ENCODE results near the gene FBXL5. TPM values are rescaled to one million over a fixed set of nuclear protein-coding genes. Genes with fewer than 3 reads are reported as not detected.

Gene FBXL5
- total RNA-seq, 3 donors from 2014 or later: 20.5 to 22.7 (median 22.6) TPM

GRCh38 chr4:15683143-15683495 is 28.0 kb upstream of the FBXL5 start:
- DNase-seq (no peak), ATAC-seq (no peak)
- no peaks in the 10 kb centered on the region for H3K9me3 Mint-ChIP-seq
- no peaks in the 10 kb centered on the region for H3K27me3 Mint-ChIP-seq (ENCODE audit: low read depth)
- H3K4me1 Mint-ChIP-seq (ENCODE audit: low read depth): peaks cover 27% of the 10 kb centered on the region
- H3K36me3 Mint-ChIP-seq (ENCODE audit: insufficient read depth): peaks cover 14% of the 10 kb centered on the region
- peak overlapping the region; percentile 31 for H3K4me3 Mint-ChIP-seq

DNA sequence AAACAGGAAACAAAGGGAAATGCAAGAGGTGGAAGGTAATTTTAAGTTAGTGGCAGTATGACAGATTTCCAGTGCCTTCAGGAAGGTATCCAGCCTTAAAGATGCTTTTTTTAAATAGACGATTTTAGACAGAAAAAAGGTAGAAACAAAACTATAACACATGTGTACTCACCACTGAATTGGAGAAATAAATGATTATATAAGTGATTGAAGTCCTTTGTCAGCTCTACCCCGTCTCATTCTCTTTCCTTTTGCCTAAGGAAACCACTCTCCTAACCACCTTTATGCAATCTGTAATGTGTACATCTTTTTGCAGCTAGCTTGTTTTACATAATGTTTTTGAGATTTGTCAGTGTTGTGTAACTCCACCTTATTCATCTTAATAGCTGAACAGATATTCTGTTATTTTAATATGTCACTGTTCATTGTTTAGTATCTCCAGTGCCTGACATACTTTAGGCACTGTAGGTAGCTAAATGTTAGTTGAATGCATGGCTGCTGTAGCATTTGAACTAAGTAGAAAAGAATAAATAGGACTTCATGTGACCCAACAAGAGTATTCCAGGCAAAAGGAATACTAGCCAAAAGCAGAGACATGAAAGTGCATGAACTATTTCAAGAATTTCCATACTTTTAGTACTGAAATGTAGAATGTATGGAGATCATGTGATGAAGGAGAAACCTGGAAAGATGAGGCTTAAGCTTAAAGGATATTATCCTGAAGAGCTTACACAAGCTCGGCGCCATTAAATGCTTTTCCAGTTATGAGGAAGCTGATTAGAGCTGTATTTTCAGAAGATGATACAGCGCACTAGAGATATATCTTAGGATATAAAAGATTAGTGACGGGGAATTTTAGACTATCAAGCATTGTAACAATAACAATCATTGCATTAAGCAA is 27.3 kb upstream of the FBXL5 start:
- no peak for ATAC-seq
- no peaks in the 10 kb centered on the region for H3K27me3 Mint-ChIP-seq (ENCODE audit: low read depth)

GRCh38 chr4:15681372-15682241 is 26.4 kb upstream of the FBXL5 start, which contains the start of gene FAM200B:
TSS of gene FAM200B (plus strand) at chr4:15681827. CDS start at chr4:15686978, 5,151 bp downstream.
- Mint-ChIP-seq H3K9me3 (no peaks in the 10 kb centered on the region), H3K27me3 (ENCODE audit: low read depth) (no peaks in the 10 kb centered on the region), H3K4me1 (ENCODE audit: low read depth) (peaks cover 27% of the 10 kb centered on the region), H3K4me3 (peak within 1 kb of the TSS; percentile 95), H3K36me3 (ENCODE audit: insufficient read depth) (peaks cover 10% of the 10 kb centered on the region)
- peak; percentile 99 to 100 for ATAC-seq
- peak; percentile 98 for DNase-seq

More for the DNA sequence above, 27.3 kb upstream of the FBXL5 start:
- Mint-ChIP-seq H3K4me1 (ENCODE audit: low read depth) (peaks cover 27% of the 10 kb centered on the region), H3K9me3 (no peaks in the 10 kb centered on the region), H3K36me3 (ENCODE audit: insufficient read depth) (peaks cover 12% of the 10 kb centered on the region), H3K4me3 (peak overlapping the region; percentile 95)
- DNase-seq: no peak

GRCh38 chr4:15681067-15681371 is 25.9 kb upstream of the FBXL5 start:
- Mint-ChIP-seq H3K9me3 (no peaks in the 10 kb centered on the region), H3K4me3 (peak overlapping the region; percentile 95), H3K36me3 (ENCODE audit: insufficient read depth) (peaks cover 5% of the 10 kb centered on the region), H3K4me1 (ENCODE audit: low read depth) (peaks cover 27% of the 10 kb centered on the region), H3K27me3 (ENCODE audit: low read depth) (no peaks in the 10 kb centered on the region)
- ATAC-seq: peak in 1 of 2 donors; percentile 69
- no peak for DNase-seq

DNA sequence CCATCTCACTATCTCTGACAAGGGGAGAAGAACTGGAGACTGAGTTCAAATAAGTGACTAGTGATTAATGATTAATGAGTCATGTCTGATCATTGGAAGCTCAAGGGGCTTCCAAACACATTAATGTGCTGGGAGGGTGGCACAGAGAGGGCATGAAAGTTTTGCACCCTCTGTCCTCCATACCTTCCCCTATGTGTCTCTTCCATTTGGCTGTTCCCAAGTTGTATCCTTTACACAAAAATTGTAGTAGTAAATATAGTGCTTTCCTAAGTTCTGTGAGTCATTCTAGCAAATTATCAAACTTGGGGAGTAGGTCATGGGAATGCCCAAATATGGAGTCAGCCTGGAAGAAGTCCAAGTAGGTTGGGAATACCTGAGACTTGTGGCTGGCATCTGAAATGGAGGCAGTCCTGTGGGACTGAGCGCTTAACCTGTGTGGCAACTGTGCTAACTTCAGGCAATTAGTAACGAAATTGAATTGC is 22.4 kb upstream of the FBXL5 start:
- no peak for ATAC-seq
- Mint-ChIP-seq H3K36me3 (ENCODE audit: insufficient read depth) (no peaks in the 10 kb centered on the region), H3K9me3 (no peaks in the 10 kb centered on the region), H3K4me1 (ENCODE audit: low read depth) (peaks cover 9% of the 10 kb centered on the region), H3K27me3 (ENCODE audit: low read depth) (no peaks in the 10 kb centered on the region), H3K4me3 (no peak overlapping the region)
- DNase-seq: no peak

DNA sequence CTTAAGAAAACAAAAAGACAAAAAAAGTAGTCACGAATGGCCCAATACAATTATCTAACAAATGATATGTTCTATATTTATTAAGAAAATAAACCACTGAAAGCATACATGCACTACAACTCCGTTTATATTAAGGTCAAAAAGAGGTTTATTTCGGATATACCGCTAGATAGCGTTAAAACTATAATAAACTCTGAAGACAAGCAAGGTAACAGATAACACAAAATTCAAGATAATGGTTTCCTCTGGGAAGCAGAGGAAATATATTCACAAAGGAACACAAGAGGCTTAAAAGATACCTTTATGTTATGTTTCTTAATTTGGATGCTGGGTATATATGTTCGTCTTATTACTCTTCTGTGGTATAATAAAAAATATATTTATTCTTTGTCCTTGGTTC is 21.7 kb upstream of the FBXL5 start:
- no peak for DNase-seq
- H3K4me3 Mint-ChIP-seq: no peak overlapping the region
- no peak for ATAC-seq
- no peaks in the 10 kb centered on the region for H3K9me3 Mint-ChIP-seq
- peaks cover 3% of the 10 kb centered on the region for H3K4me1 Mint-ChIP-seq (ENCODE audit: low read depth)
- no peaks in the 10 kb centered on the region for H3K27me3 Mint-ChIP-seq (ENCODE audit: low read depth)
- no peaks in the 10 kb centered on the region for H3K36me3 Mint-ChIP-seq (ENCODE audit: insufficient read depth)

GRCh38 chr4:15676039-15676438 is 20.9 kb upstream of the FBXL5 start:
- Mint-ChIP-seq H3K4me3 (no peak overlapping the region), H3K4me1 (ENCODE audit: low read depth) (no peaks in the 10 kb centered on the region)

GRCh38 chr4:15675356-15675755 is 20.2 kb upstream of the FBXL5 start:
- Mint-ChIP-seq H3K36me3 (ENCODE audit: insufficient read depth) (no peaks in the 10 kb centered on the region), H3K4me1 (ENCODE audit: low read depth) (no peaks in the 10 kb centered on the region), H3K4me3 (no peak overlapping the region), H3K9me3 (no peaks in the 10 kb centered on the region), H3K27me3 (ENCODE audit: low read depth) (no peaks in the 10 kb centered on the region)
- ATAC-seq: no peak
- no peak for DNase-seq

More at GRCh38 chr4:15676039-15676438, 20.9 kb upstream of the FBXL5 start:
- ATAC-seq (no peak), DNase-seq (no peak)
- Mint-ChIP-seq H3K9me3 (no peaks in the 10 kb centered on the region), H3K36me3 (ENCODE audit: insufficient read depth) (no peaks in the 10 kb centered on the region), H3K27me3 (ENCODE audit: low read depth) (no peaks in the 10 kb centered on the region)

- no peak for DNase-seq
Measured at GRCh38 chr4:15674926-15675325, 19.8 kb upstream of the FBXL5 start.

DNA sequence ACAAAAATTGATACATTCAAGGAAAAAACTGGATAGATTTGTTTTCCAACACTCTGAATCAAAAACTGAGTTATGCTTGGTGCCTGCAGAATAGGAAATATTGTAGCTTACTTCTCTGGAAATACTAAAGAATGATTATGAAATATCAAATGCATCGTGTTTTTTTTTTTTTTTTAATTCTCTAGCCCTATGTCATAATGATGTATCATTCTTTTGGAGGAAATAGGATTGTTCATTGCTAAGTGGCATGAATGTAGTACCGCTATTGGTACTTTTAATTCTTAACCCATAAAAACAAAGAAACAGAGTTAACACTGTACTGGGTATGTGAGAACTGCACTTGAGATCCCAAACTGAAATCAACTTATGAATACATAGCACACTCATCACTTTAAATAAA is 18.9 kb upstream of the FBXL5 start:
- DNase-seq: no peak
- Mint-ChIP-seq H3K36me3 (ENCODE audit: insufficient read depth) (no peaks in the 10 kb centered on the region), H3K4me3 (no peak overlapping the region), H3K27me3 (ENCODE audit: low read depth) (no peaks in the 10 kb centered on the region), H3K4me1 (ENCODE audit: low read depth) (no peaks in the 10 kb centered on the region), H3K9me3 (no peaks in the 10 kb centered on the region)
- ATAC-seq: no peak

More at GRCh38 chr4:15674926-15675325, 19.8 kb upstream of the FBXL5 start:
- no peaks in the 10 kb centered on the region for H3K9me3 Mint-ChIP-seq
- no peaks in the 10 kb centered on the region for H3K27me3 Mint-ChIP-seq (ENCODE audit: low read depth)
- no peaks in the 10 kb centered on the region for H3K36me3 Mint-ChIP-seq (ENCODE audit: insufficient read depth)
- no peak overlapping the region for H3K4me3 Mint-ChIP-seq
- no peak for ATAC-seq
- H3K4me1 Mint-ChIP-seq (ENCODE audit: low read depth): no peaks in the 10 kb centered on the region

GRCh38 chr4:15673337-15673736 is 18.2 kb upstream of the FBXL5 start:
- no peak overlapping the region for H3K4me3 Mint-ChIP-seq
- no peaks in the 10 kb centered on the region for H3K9me3 Mint-ChIP-seq
- DNase-seq (no peak), ATAC-seq (no peak)
- H3K27me3 Mint-ChIP-seq (ENCODE audit: low read depth): no peaks in the 10 kb centered on the region
- no peaks in the 10 kb centered on the region for H3K4me1 Mint-ChIP-seq (ENCODE audit: low read depth)
- no peaks in the 10 kb centered on the region for H3K36me3 Mint-ChIP-seq (ENCODE audit: insufficient read depth)

DNA sequence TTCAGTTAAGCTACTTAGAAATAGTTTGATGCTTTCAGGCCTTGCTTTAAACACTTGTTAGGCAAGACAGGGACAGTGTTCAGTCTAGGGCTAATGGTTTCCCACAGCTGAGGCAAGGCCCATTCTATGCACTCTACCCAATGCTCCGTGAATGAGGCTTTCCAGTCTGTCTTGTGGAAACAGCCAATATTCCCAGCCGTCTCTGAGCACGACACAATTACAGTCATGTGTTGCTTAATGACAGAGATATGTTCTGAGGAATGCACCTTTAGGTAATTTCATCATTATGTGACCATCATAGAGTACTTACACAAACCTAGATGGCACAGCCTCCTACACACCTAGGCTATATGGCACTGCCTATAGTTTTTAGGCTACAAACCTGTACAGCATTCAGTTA is 16.9 kb upstream of the FBXL5 start:
- Mint-ChIP-seq H3K4me1 (ENCODE audit: low read depth) (no peaks in the 10 kb centered on the region), H3K4me3 (no peak overlapping the region), H3K36me3 (ENCODE audit: insufficient read depth) (no peaks in the 10 kb centered on the region), H3K9me3 (no peaks in the 10 kb centered on the region), H3K27me3 (ENCODE audit: low read depth) (no peaks in the 10 kb centered on the region)
- no peak for ATAC-seq
- DNase-seq: no peak

DNA sequence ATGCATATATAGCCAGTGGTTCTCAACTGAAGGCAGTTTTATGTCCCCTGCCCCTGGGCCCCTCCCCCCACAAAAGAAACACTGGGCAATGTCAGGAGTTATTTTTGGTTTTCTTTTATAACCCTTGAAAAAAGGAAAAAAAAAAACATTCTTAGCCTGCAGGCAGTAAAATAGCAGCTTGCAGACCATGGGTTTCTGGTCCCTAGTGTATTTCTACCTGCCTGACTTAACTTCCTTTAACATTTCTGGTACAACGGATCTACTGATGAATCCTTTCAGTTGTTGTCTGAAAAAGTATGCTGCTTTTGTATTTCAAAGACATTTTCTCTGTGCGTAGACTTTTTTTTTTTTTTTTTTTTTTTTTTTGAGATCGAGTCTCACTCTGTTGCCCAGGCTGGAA is 15.4 kb upstream of the FBXL5 start:
- Mint-ChIP-seq H3K27me3 (ENCODE audit: low read depth) (no peaks in the 10 kb centered on the region), H3K9me3 (no peaks in the 10 kb centered on the region), H3K36me3 (ENCODE audit: insufficient read depth) (no peaks in the 10 kb centered on the region), H3K4me3 (no peak overlapping the region), H3K4me1 (ENCODE audit: low read depth) (no peaks in the 10 kb centered on the region)
- DNase-seq (no peak), ATAC-seq (no peak)

DNA sequence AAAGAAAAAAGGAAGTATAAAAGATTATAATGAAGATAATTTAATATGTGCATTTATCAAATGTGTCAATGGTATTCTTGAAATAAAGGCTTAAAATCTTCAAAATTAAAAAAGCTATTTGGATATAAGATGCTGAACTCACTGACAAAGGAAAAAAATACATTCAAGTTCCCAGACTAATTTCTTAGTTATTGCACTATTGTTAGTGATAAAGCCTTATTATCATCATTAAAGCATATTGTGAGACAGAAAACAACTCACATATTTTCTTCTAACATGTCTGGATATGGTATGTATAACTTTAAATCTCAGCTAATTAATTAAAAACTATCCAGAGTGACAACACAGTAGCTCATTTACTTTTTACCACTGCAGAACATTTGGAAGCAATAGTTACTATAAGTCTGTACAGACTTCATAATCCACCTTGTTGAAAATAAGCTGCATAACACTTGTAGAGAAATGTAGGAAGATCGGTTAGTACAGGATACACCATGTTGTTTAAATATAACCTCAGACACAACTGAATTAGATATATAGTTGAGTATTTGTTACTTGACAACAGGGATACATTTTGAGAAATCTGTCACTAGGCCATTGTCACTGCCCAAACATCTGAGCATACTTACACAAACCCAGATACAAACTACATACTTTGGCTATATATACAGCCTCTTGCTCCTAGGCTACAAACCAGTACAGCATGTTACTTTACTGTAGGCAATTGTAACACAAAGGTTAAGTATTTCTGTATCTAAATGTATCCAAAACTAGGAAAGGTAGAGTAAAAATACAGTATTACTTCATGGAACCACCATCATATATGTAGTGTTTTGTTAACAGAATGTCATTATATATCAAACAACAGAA is 13.6 kb upstream of the FBXL5 start:
- no peaks in the 10 kb centered on the region for H3K9me3 Mint-ChIP-seq
- no peak overlapping the region for H3K4me3 Mint-ChIP-seq
- no peaks in the 10 kb centered on the region for H3K27me3 Mint-ChIP-seq (ENCODE audit: low read depth)
- H3K36me3 Mint-ChIP-seq (ENCODE audit: insufficient read depth): no peaks in the 10 kb centered on the region
- H3K4me1 Mint-ChIP-seq (ENCODE audit: low read depth): no peaks in the 10 kb centered on the region
- ATAC-seq (no peak), DNase-seq (no peak)

All from activated T-cell treated with anti-CD3 and anti-CD28 coated beads, Interleukin-2, amount 50 U/mL, for 4 hours (primary cell).